SU-DHL-6 (cell line): ENCODE data around the gene TIFAB.

Experiments
- H2AFZ ChIP-seq: fragments of 200-600 bp; sonication (generic); 2 replicates; pipeline ENCODE4 v1.6.1; 2014; ENCODE audit warnings: low read depth, mild to moderate bottlenecking, moderate library complexity, mixed read lengths, antibody characterized with exemption, low read length; ENCODE audit not compliant: severe bottlenecking
- H3F3A ChIP-seq: fragments of 200-600 bp; shearing (Covaris generic); 2 replicates; pipeline ENCODE4 v1.6.0; 2016; ENCODE audit warnings: antibody characterized with exemption, mild to moderate bottlenecking; ENCODE audit not compliant: insufficient read depth
- H3K27ac ChIP-seq: fragments of 200-600 bp; sonication (generic); 2 replicates; pipeline ENCODE4 v1.5.1; 2016; ENCODE audit warnings: low read depth, mild to moderate bottlenecking, low read length, moderate library complexity, mixed read lengths
- H3K27me3 ChIP-seq: fragments of 200-600 bp; sonication (generic), shearing (Covaris generic); 2 replicates; pipeline ENCODE4 v1.6.0; 2014; ENCODE audit warnings: mild to moderate bottlenecking, low read length
- H3K36me3 ChIP-seq: fragments of 200-600 bp; sonication (generic); 2 replicates; pipeline ENCODE4 v1.6.1; 2014; ENCODE audit warnings: mild to moderate bottlenecking, low read length, mixed read lengths
- H3K4me2 ChIP-seq: fragments of 300-600, 200-600 bp; shearing (Covaris generic), sonication (generic); 2 replicates; pipeline ENCODE4 v1.6.0; 2014; ENCODE audit warnings: low read length, low read depth, mild to moderate bottlenecking; ENCODE audit not compliant: poor library complexity, severe bottlenecking
- H3K4me3 ChIP-seq: fragments of 200-600 bp; sonication (generic); 2 replicates; pipeline ENCODE4 v1.5.1; 2014; ENCODE audit warnings: antibody characterized with exemption, low read length, mild to moderate bottlenecking, mixed read lengths; ENCODE audit not compliant: insufficient read depth, poor library complexity, severe bottlenecking
- H3K79me2 ChIP-seq: fragments of 200-600 bp; sonication (generic); 2 replicates; pipeline ENCODE4 v1.6.1; 2014; ENCODE audit warnings: mild to moderate bottlenecking, low read length, moderate library complexity; ENCODE audit not compliant: insufficient read depth
- H3K9ac ChIP-seq: fragments of 200-600 bp; sonication (generic); 2 replicates; pipeline ENCODE4 v1.7.0; 2014; ENCODE audit warnings: mild to moderate bottlenecking, low read length
- H3K9me2 ChIP-seq: fragments of 200-600 bp; sonication (generic); replicated peaks from 2 replicates; pipeline ENCODE4 v1.6.1; 2014; ENCODE audit warnings: low read length; ENCODE audit not compliant: insufficient read depth
- H3K9me3 ChIP-seq: fragments of 200-600 bp; sonication (generic); 2 replicates; pipeline ENCODE4 v1.6.1; 2014; ENCODE audit warnings: low read length, mixed read lengths; ENCODE audit not compliant: insufficient read depth
- H4K20me1 ChIP-seq: fragments of 200-600 bp; sonication (generic); 2 replicates; pipeline ENCODE4 v1.6.1; 2014; ENCODE audit warnings: low read depth, mild to moderate bottlenecking, antibody characterized with exemption, low read length, moderate library complexity, mixed read lengths
- EZH2phosphoT487 ChIP-seq: fragments of 200-600 bp; sonication (generic), shearing (Covaris generic); conservative IDR thresholded peaks from 2 replicates; pipeline ENCODE4 v1.6.1; 2018; ENCODE audit warnings: mild to moderate bottlenecking, antibody characterized with exemption, low read length, moderate library complexity, mixed read lengths
- TF ChIP-seq, protein P1 (sequence below): fragments of 200-600 bp; sonication (generic); IDR thresholded peaks from one replicate; pipeline ENCODE4 v1.5.1; 2017; ENCODE audit warnings: antibody characterized with exemption, mild to moderate bottlenecking, low read length, moderate library complexity; ENCODE audit not compliant: insufficient read depth, poor library complexity, severe bottlenecking

TIFAB gene

GRCh38 chr5:135444881-135445280, 7.3 kb downstream of the TIFAB start:
- Histone ChIP-seq H3K9me3 (no peaks in the 10 kb centered on the region), H3F3A (no peaks in the 10 kb centered on the region), H2AFZ (no peak overlapping the region), H3K36me3 (no peaks in the 10 kb centered on the region), H3K27ac (no peak overlapping the region), H3K9ac (no peak overlapping the region), H4K20me1 (no peaks in the 10 kb centered on the region), H3K4me3 (no peak overlapping the region), H3K9me2 (no peaks in the 10 kb centered on the region), H3K4me2 (no peak overlapping the region), H3K79me2 (no peaks in the 10 kb centered on the region), H3K27me3 (no peaks in the 10 kb centered on the region)
- TF ChIP-seq, protein P1, sequence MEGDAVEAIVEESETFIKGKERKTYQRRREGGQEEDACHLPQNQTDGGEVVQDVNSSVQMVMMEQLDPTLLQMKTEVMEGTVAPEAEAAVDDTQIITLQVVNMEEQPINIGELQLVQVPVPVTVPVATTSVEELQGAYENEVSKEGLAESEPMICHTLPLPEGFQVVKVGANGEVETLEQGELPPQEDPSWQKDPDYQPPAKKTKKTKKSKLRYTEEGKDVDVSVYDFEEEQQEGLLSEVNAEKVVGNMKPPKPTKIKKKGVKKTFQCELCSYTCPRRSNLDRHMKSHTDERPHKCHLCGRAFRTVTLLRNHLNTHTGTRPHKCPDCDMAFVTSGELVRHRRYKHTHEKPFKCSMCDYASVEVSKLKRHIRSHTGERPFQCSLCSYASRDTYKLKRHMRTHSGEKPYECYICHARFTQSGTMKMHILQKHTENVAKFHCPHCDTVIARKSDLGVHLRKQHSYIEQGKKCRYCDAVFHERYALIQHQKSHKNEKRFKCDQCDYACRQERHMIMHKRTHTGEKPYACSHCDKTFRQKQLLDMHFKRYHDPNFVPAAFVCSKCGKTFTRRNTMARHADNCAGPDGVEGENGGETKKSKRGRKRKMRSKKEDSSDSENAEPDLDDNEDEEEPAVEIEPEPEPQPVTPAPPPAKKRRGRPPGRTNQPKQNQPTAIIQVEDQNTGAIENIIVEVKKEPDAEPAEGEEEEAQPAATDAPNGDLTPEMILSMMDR, result no peak
- TF ChIP-seq EZH2phosphoT487, result no peak

DNA sequence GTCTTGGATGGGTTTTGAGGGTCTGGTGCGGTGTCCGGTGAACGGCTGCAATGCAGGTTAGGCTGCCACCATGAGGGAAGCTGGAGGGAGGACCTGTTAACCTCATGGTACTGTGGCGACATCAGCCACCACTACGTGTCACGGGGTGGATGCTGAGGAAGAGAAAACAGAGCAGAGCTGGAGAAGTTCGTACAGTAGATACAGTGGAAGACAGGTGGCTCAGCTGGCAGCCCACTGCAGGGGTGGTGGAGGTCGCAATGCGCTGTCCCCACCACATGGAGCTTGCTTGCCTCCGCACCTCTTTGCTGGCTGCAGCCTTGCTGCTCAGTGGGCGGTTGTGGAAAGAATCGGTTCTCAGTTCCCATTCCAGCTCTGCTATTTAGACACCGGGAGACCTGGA, 7.8 kb downstream of the TIFAB start:
- H3K4me3 ChIP-seq, result no peak overlapping the region
- no peaks in the 10 kb centered on the region for H3K79me2 ChIP-seq
- H3K9me2 ChIP-seq, result no peaks in the 10 kb centered on the region
- H3F3A ChIP-seq, result no peaks in the 10 kb centered on the region
- H3K9me3 ChIP-seq, result no peaks in the 10 kb centered on the region
- H3K4me2 ChIP-seq, result no peak overlapping the region
- H3K27me3 ChIP-seq, result no peaks in the 10 kb centered on the region
- H3K27ac ChIP-seq, result no peak overlapping the region
- no peak overlapping the region for H3K9ac ChIP-seq
- no peaks in the 10 kb centered on the region for H3K36me3 ChIP-seq
- TF ChIP-seq, protein P1, result no peak
- no peak for TF ChIP-seq EZH2phosphoT487
- H2AFZ ChIP-seq, result no peak overlapping the region
- H4K20me1 ChIP-seq, result no peaks in the 10 kb centered on the region

DNA sequence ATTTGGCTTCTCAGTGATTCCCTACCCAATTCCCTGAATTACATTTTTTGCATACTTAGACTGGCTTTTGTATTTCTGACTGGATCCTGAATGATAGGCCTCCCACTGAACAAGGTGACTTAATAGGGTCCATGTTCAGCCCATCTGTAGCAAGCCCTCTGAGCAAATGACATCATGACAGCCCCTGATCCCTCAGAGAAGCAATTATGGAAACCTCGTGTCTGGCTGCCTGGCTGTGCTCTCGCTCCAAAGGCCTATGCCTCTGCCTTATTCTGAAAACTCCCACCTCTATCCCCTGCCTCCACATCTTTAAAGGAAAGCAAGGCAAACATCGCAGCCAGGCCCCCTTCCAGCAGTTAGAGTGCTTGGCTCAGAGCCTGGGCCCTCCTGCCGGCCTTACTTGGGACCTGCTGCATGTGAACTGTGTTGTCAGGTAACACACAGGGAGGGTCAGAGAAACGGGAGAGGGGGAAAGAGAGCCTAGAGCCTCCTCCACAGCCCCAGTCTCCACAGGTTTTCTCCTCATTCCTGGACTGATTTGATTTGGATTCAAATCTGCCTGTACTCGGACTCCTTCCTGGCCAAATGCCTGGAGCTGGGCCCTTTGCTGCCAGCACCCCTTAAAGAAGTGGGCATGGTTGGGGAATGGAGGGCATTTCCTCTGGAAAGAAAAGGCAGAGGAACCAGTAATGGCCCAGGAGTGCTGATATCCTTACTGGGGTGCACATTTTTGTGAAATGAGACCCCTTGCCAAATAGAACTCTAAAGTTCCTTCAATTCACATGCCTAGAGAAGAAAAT, 8.8 kb downstream of the TIFAB start:
- no peaks in the 10 kb centered on the region for H4K20me1 ChIP-seq
- no peaks in the 10 kb centered on the region for H3F3A ChIP-seq
- H3K79me2 ChIP-seq, result no peaks in the 10 kb centered on the region
- no peak overlapping the region for H3K27ac ChIP-seq
- no peaks in the 10 kb centered on the region for H3K36me3 ChIP-seq
- no peaks in the 10 kb centered on the region for H3K27me3 ChIP-seq
- no peak overlapping the region for H3K4me2 ChIP-seq
- no peak for TF ChIP-seq EZH2phosphoT487
- TF ChIP-seq, protein P1, result no peak
- no peaks in the 10 kb centered on the region for H3K9me3 ChIP-seq
- no peak overlapping the region for H3K9ac ChIP-seq
- no peaks in the 10 kb centered on the region for H3K9me2 ChIP-seq
- no peak overlapping the region for H3K4me3 ChIP-seq
- H2AFZ ChIP-seq, result no peak overlapping the region
